ENCODE measurements around the gene SLC7A6OS.

Gene SLC7A6OS

DNA sequence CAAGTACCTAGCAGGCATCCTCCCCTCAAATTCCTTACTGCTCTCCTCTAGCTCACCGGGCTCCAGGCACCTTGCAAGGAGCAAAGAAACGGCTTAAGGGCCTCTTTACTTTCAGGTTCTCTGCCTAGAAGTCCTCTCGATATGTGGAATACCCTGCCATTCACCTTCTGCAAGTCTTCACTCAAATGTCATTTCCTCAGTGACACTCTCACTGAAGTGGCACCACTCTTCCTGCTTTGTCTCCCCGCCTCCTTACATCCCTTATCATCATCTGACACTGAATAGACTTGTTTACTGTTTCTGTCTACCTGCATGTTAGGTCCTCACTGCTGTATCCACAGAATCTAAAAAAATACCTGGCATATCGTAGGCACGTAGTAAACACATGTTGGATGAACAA, 947 bp downstream of the SLC7A6OS start:
- no peak overlapping the region for H3K27ac ChIP-seq (ENCODE audit: low read depth, low read length)
- peak overlapping the region; percentile 100 for H3K4me3 ChIP-seq (ENCODE audit: low read length)

DNA sequence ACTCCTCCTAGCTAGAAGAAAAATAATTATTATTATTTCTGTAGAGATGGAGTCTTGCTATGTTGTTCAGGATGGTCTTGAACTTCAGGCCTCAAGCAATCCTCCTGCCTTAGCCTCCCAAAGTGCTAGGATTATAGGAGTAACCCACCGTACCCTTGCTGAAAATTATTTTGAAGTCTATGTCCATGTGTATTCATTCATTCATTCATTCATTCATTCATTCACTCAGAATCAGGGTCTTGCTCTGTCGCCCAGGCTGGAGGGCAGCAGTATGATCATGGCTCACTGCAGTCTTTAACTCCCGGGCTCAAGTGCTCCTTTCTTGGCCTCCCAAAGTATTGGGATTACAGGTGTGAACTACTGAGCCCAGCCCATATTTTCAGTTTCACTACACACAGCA, 4.1 kb downstream of the SLC7A6OS start:
- H3K36me3 ChIP-seq (ENCODE audit: control insufficient read depth, insufficient read depth, low read length), result peaks cover 10% of the 10 kb centered on the region
- no peak overlapping the region for H3K9ac ChIP-seq (ENCODE audit: low read length)
- H3K27me3 ChIP-seq (ENCODE audit: control insufficient read depth, insufficient read depth, low read length), result no peaks in the 10 kb centered on the region
- H3K4me3 ChIP-seq (ENCODE audit: low read length), result no peak overlapping the region
- H3K27ac ChIP-seq (ENCODE audit: low read depth, low read length), result no peak overlapping the region
- peaks cover 12% of the 10 kb centered on the region for H3K4me1 ChIP-seq (ENCODE audit: control insufficient read depth, insufficient read depth, low read length)

More for the DNA sequence above, 947 bp downstream of the SLC7A6OS start:
- peaks cover 6% of the 10 kb centered on the region for H3K36me3 ChIP-seq (ENCODE audit: control insufficient read depth, insufficient read depth, low read length)
- peaks cover 15% of the 10 kb centered on the region for H3K4me1 ChIP-seq (ENCODE audit: control insufficient read depth, insufficient read depth, low read length)
- H3K27me3 ChIP-seq (ENCODE audit: control insufficient read depth, insufficient read depth, low read length), result no peaks in the 10 kb centered on the region
- H3K9ac ChIP-seq (ENCODE audit: low read length), result no peak overlapping the region

- Histone ChIP-seq H3K9ac (ENCODE audit: low read length) (no peak overlapping the region), H3K27ac (ENCODE audit: low read depth, low read length) (no peak overlapping the region), H3K36me3 (ENCODE audit: control insufficient read depth, insufficient read depth, low read length) (peaks cover 35% of the 10 kb centered on the region)
Measured at GRCh38 chr16:68300734-68301459, 9.8 kb downstream of the SLC7A6OS start.

DNA sequence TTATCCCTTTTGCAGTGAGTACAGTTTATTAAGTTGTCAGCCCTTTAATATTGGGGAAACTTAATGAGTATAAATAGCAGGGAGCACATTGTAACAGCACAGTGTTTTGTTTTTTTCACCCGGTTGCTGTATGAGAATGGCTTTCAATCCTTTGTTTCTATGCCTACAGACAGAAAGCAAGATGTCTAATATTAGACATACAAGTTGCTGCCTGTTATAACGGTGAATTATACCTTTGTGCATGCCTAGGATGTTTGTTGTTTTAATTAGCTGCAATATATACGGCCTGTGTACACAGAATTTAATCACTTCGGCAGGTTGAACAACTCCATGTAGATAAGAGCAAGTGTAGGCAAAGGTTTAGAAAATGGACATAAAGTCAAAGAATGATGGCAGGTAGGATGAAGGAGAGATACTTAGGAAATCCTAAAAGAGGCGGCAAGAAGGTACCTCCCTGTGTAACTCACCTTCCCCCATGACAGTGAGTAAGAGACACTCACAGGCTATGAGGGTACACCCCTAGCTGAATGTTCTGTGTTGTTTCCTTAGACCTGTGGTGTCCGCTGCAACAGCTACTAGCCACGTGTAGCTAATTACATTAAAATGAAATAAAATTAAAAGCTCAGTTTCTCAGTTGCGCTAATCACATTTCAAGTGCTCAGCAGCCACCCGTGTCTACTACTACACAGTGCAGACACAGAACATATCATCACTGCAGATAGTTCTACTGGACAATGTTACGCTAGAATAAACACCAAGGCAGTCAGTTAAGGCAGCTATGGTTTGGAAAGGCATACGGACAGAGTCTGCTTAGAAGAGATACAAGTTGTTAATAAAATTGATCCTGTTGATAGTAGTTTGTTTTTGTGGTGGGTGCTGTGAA, 10.9 kb downstream of the SLC7A6OS start:
- Histone ChIP-seq H3K27ac (ENCODE audit: low read depth, low read length) (peak overlapping the region; percentile 25), H3K36me3 (ENCODE audit: control insufficient read depth, insufficient read depth, low read length) (peaks cover 38% of the 10 kb centered on the region), H3K9ac (ENCODE audit: low read length) (no peak overlapping the region), H3K27me3 (ENCODE audit: control insufficient read depth, insufficient read depth, low read length) (no peaks in the 10 kb centered on the region), H3K4me3 (ENCODE audit: low read length) (no peak overlapping the region), H3K4me1 (ENCODE audit: control insufficient read depth, insufficient read depth, low read length) (peaks cover 14% of the 10 kb centered on the region)

More at GRCh38 chr16:68300734-68301459, 9.8 kb downstream of the SLC7A6OS start:
- no peaks in the 10 kb centered on the region for H3K27me3 ChIP-seq (ENCODE audit: control insufficient read depth, insufficient read depth, low read length)
- H3K4me1 ChIP-seq (ENCODE audit: control insufficient read depth, insufficient read depth, low read length), result peaks cover 14% of the 10 kb centered on the region
- no peak overlapping the region for H3K4me3 ChIP-seq (ENCODE audit: low read length)

GRCh38 chr16:68298907-68299561, 11.7 kb downstream of the SLC7A6OS start:
- Histone ChIP-seq H3K9ac (ENCODE audit: low read length) (no peak overlapping the region), H3K4me1 (ENCODE audit: control insufficient read depth, insufficient read depth, low read length) (peaks cover 14% of the 10 kb centered on the region), H3K27me3 (ENCODE audit: control insufficient read depth, insufficient read depth, low read length) (no peaks in the 10 kb centered on the region), H3K36me3 (ENCODE audit: control insufficient read depth, insufficient read depth, low read length) (peaks cover 42% of the 10 kb centered on the region), H3K4me3 (ENCODE audit: low read length) (no peak overlapping the region), H3K27ac (ENCODE audit: low read depth, low read length) (peak overlapping the region; percentile 25)

- H3K36me3 ChIP-seq (ENCODE audit: control insufficient read depth, insufficient read depth, low read length), result peaks cover 44% of the 10 kb centered on the region
- peaks cover 14% of the 10 kb centered on the region for H3K4me1 ChIP-seq (ENCODE audit: control insufficient read depth, insufficient read depth, low read length)
- no peak overlapping the region for H3K4me3 ChIP-seq (ENCODE audit: low read length)
- H3K27me3 ChIP-seq (ENCODE audit: control insufficient read depth, insufficient read depth, low read length), result no peaks in the 10 kb centered on the region
- no peak overlapping the region for H3K9ac ChIP-seq (ENCODE audit: low read length)
- H3K27ac ChIP-seq (ENCODE audit: low read depth, low read length), result no peak overlapping the region
Measured at GRCh38 chr16:68298312-68298711, 12.4 kb downstream of the SLC7A6OS start.

GRCh38 chr16:68297908-68298307, 12.8 kb downstream of the SLC7A6OS start:
- H3K4me1 ChIP-seq (ENCODE audit: control insufficient read depth, insufficient read depth, low read length), result peaks cover 14% of the 10 kb centered on the region

DNA sequence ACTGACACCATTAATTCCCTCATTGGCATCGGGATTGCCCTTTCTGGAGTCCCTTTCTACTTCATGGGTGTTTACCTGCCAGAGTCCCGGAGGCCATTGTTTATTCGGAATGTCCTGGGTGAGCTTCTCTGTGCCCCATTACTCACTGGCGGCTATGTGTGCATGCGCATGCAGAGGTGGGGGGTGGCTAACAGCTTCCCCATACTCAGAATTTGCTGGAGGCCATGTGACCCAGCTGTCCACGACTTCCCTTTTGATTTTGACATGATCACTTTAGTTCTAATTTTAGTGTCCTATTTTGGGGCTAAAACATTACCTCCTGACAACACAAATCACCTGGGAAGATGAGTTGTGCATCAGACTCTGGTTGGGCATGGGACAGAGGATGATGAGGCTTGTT, 14.1 kb downstream of the SLC7A6OS start:
- no peak overlapping the region for H3K27ac ChIP-seq (ENCODE audit: low read depth, low read length)
- H3K27me3 ChIP-seq (ENCODE audit: control insufficient read depth, insufficient read depth, low read length), result no peaks in the 10 kb centered on the region
- H3K9ac ChIP-seq (ENCODE audit: low read length), result no peak overlapping the region
- peaks cover 14% of the 10 kb centered on the region for H3K4me1 ChIP-seq (ENCODE audit: control insufficient read depth, insufficient read depth, low read length)
- peaks cover 46% of the 10 kb centered on the region for H3K36me3 ChIP-seq (ENCODE audit: control insufficient read depth, insufficient read depth, low read length)
- no peak overlapping the region for H3K4me3 ChIP-seq (ENCODE audit: low read length)

More at GRCh38 chr16:68297908-68298307, 12.8 kb downstream of the SLC7A6OS start:
- no peak overlapping the region for H3K9ac ChIP-seq (ENCODE audit: low read length)
- H3K36me3 ChIP-seq (ENCODE audit: control insufficient read depth, insufficient read depth, low read length), result peaks cover 44% of the 10 kb centered on the region
- H3K4me3 ChIP-seq (ENCODE audit: low read length), result no peak overlapping the region
- H3K27ac ChIP-seq (ENCODE audit: low read depth, low read length), result no peak overlapping the region
- H3K27me3 ChIP-seq (ENCODE audit: control insufficient read depth, insufficient read depth, low read length), result no peaks in the 10 kb centered on the region

- Histone ChIP-seq H3K27ac (ENCODE audit: low read depth, low read length) (no peak overlapping the region), H3K9ac (ENCODE audit: low read length) (no peak overlapping the region), H3K4me1 (ENCODE audit: control insufficient read depth, insufficient read depth, low read length) (peaks cover 14% of the 10 kb centered on the region), H3K27me3 (ENCODE audit: control insufficient read depth, insufficient read depth, low read length) (no peaks in the 10 kb centered on the region), H3K4me3 (ENCODE audit: low read length) (no peak overlapping the region), H3K36me3 (ENCODE audit: control insufficient read depth, insufficient read depth, low read length) (peaks cover 50% of the 10 kb centered on the region)
Measured at GRCh38 chr16:68296291-68296690, 14.5 kb downstream of the SLC7A6OS start.

- no peaks in the 10 kb centered on the region for H3K4me1 ChIP-seq (ENCODE audit: control insufficient read depth, insufficient read depth, low read length)
- H3K9ac ChIP-seq (ENCODE audit: low read length), result no peak overlapping the region
- peaks cover 31% of the 10 kb centered on the region for H3K36me3 ChIP-seq (ENCODE audit: control insufficient read depth, insufficient read depth, low read length)
- H3K4me3 ChIP-seq (ENCODE audit: low read length), result no peak overlapping the region
- no peak overlapping the region for H3K27ac ChIP-seq (ENCODE audit: low read depth, low read length)
- no peaks in the 10 kb centered on the region for H3K27me3 ChIP-seq (ENCODE audit: control insufficient read depth, insufficient read depth, low read length)
Measured at GRCh38 chr16:68292425-68292824, 18.3 kb downstream of the SLC7A6OS start.

DNA sequence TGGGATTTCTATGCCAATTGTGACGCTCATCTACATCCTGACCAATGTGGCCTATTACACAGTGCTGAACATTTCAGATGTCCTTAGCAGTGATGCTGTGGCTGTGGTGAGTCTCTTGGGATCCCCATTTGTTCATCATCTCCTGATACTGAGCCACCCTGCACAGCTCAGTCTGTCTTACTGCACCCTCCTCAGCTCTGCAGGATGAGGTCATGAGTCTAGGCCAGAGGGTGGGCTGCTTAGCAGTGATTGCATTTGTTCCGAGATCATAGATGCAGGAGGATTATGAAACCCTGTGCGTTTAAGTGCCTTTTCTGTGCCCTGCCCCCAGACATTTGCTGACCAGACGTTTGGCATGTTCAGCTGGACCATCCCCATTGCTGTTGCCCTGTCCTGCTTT, 19.5 kb downstream of the SLC7A6OS start:
- Histone ChIP-seq H3K36me3 (ENCODE audit: control insufficient read depth, insufficient read depth, low read length) (peaks cover 28% of the 10 kb centered on the region), H3K9ac (ENCODE audit: low read length) (no peak overlapping the region), H3K4me3 (ENCODE audit: low read length) (no peak overlapping the region), H3K27me3 (ENCODE audit: control insufficient read depth, insufficient read depth, low read length) (no peaks in the 10 kb centered on the region), H3K27ac (ENCODE audit: low read depth, low read length) (no peak overlapping the region), H3K4me1 (ENCODE audit: control insufficient read depth, insufficient read depth, low read length) (no peaks in the 10 kb centered on the region)

DNA sequence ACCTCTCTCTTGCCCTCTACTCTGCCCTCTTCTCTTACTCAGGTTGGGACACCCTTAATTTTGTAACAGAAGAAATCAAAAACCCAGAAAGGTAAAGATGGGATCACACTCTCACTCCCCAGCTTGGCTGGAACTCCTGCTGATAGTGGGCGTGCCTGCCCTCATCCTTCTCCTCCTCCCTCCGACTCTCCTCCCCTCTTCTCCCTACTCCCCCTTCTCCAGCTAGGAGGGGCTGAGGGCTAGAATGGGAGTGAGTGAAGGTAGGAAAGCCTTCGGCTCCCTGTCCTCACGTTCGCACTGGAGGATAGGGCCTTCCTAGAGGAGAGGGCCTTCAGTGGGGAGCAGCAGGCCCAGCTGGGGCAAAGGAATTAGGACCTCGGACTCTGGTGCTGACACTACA, 20.3 kb downstream of the SLC7A6OS start:
- peaks cover 25% of the 10 kb centered on the region for H3K36me3 ChIP-seq (ENCODE audit: control insufficient read depth, insufficient read depth, low read length)
- H3K4me3 ChIP-seq (ENCODE audit: low read length), result no peak overlapping the region
- H3K27ac ChIP-seq (ENCODE audit: low read depth, low read length), result no peak overlapping the region
- no peak overlapping the region for H3K9ac ChIP-seq (ENCODE audit: low read length)
- no peaks in the 10 kb centered on the region for H3K4me1 ChIP-seq (ENCODE audit: control insufficient read depth, insufficient read depth, low read length)
- no peaks in the 10 kb centered on the region for H3K27me3 ChIP-seq (ENCODE audit: control insufficient read depth, insufficient read depth, low read length)
